22Rv1 (cell line): ENCODE results near the gene LGALS3BP.

ENCODE experiments used
- ZFX ChIP-seq: fragments of 450-650 bp; IDR thresholded peaks from 2 replicates; pipeline ENCODE4 v1.6.1; 2017; ENCODE audit warnings: antibody characterized with exemption, borderline replicate concordance
- TF ChIP-seq, protein P1 (sequence below): fragments of 450-650 bp; IDR thresholded peaks from 2 replicates; pipeline ENCODE4 v1.5.1; 2017; ENCODE audit warnings: mild to moderate bottlenecking

DNA sequence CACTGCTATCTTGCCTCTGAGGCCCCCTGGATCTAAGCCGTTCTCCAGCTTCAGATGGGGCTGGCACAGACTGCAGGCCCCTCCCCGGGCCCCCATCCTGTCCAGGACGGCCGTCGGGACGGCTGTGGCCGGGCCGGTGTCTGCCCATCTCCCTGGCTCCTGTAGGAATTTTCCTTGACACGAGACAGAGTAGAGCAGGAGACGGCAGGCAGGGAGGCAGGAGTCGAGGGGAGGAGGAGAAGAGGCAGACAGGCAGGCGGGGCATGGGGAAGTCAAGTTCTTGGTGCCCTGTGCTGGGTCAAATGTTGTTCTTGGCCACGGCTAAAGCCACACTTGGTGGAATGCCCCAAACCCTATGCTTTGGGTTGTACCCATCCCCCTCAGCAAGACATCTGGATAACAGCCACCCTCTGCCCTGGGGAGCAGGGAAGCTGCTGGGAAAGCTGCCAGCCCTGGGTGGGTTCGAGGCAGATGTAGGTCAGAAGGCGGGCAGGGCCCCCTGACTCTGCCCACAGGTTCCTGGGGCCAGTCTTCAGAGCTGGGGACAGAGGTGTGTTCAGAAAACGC, 48.3 kb upstream of the LGALS3BP start:
- TF ChIP-seq, protein P1, sequence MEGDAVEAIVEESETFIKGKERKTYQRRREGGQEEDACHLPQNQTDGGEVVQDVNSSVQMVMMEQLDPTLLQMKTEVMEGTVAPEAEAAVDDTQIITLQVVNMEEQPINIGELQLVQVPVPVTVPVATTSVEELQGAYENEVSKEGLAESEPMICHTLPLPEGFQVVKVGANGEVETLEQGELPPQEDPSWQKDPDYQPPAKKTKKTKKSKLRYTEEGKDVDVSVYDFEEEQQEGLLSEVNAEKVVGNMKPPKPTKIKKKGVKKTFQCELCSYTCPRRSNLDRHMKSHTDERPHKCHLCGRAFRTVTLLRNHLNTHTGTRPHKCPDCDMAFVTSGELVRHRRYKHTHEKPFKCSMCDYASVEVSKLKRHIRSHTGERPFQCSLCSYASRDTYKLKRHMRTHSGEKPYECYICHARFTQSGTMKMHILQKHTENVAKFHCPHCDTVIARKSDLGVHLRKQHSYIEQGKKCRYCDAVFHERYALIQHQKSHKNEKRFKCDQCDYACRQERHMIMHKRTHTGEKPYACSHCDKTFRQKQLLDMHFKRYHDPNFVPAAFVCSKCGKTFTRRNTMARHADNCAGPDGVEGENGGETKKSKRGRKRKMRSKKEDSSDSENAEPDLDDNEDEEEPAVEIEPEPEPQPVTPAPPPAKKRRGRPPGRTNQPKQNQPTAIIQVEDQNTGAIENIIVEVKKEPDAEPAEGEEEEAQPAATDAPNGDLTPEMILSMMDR = no peak
- no peak for TF ChIP-seq ZFX
